H9 (cell line): ENCODE data around the gene PLPPR4. TPM values are rescaled to one million over a fixed set of nuclear protein-coding genes. Genes with fewer than 3 reads are reported as not detected.

Experiments used
- DNase-seq: peaks from one replicate; pipeline ENCODE4 v3.0.0-alpha.2; 2017
- H2AFZ ChIP-seq: one replicate; pipeline ENCODE4 v1.6.1; 2013; ENCODE audit warnings: mild to moderate bottlenecking, low read length, control low read depth, moderate library complexity
- H2AK5ac ChIP-seq: 2 replicates; pipeline ENCODE4 v1.6.1; 2013; ENCODE audit warnings: low read length, control low read depth, mixed read lengths; ENCODE audit not compliant: insufficient read length
- H2BK120ac ChIP-seq: one replicate; pipeline ENCODE4 v1.6.1; 2013; ENCODE audit warnings: low read depth, mild to moderate bottlenecking, low read length, control low read depth, inconsistent platforms; ENCODE audit not compliant: poor library complexity, severe bottlenecking
- H2BK12ac ChIP-seq: 2 replicates; pipeline ENCODE4 v1.6.1; 2013; ENCODE audit warnings: low read length, control low read depth, mixed read lengths, low read depth; ENCODE audit not compliant: insufficient read length
- H2BK15ac ChIP-seq: 2 replicates; pipeline ENCODE4 v1.6.1; 2013; ENCODE audit warnings: low read depth, low read length, control low read depth
- H2BK20ac ChIP-seq: one replicate; pipeline ENCODE4 v1.6.1; 2013; ENCODE audit warnings: low read depth, mild to moderate bottlenecking, low read length, control low read depth, inconsistent platforms; ENCODE audit not compliant: poor library complexity, severe bottlenecking
- H2BK5ac ChIP-seq: 2 replicates; pipeline ENCODE4 v1.6.1; 2013; ENCODE audit warnings: low read length, control low read depth, mixed read lengths; ENCODE audit not compliant: insufficient read length
- H3K14ac ChIP-seq: 2 replicates; pipeline ENCODE4 v1.6.1; 2013; ENCODE audit warnings: low read length, control low read depth; ENCODE audit not compliant: insufficient read depth
- H3K18ac ChIP-seq: 2 replicates; pipeline ENCODE4 v1.6.1; 2013; ENCODE audit warnings: low read depth, mild to moderate bottlenecking, mixed read lengths, low read length, control low read depth; ENCODE audit not compliant: insufficient read length
- H3K23ac ChIP-seq: 2 replicates; pipeline ENCODE4 v1.6.1; 2013; ENCODE audit warnings: low read length, control low read depth, mixed read lengths, low read depth; ENCODE audit not compliant: insufficient read length
- H3K23me2 ChIP-seq: 2 replicates; pipeline ENCODE4 v1.6.1; 2013; ENCODE audit warnings: low read depth, mild to moderate bottlenecking, mixed read lengths, low read length, control low read depth; ENCODE audit not compliant: insufficient read length, poor library complexity, severe bottlenecking
- H3K27ac ChIP-seq: 2 replicates; pipeline ENCODE4 v1.5.1; 2013; ENCODE audit warnings: low read length, control low read depth, mixed read lengths, low read depth; ENCODE audit not compliant: insufficient read length
- H3K27me3 ChIP-seq: 2 replicates; pipeline ENCODE4 v1.6.1; 2013; ENCODE audit warnings: low read length, control low read depth, inconsistent platforms; ENCODE audit not compliant: insufficient read depth
- H3K4ac ChIP-seq: 2 replicates; pipeline ENCODE4 v1.6.1; 2013; ENCODE audit warnings: low read depth, mild to moderate bottlenecking, control low read depth, inconsistent platforms, low read length, moderate library complexity
- H3K4me1 ChIP-seq: 2 replicates; pipeline ENCODE4 v1.6.1; 2013; ENCODE audit warnings: low read length, control low read depth, inconsistent platforms; ENCODE audit not compliant: insufficient read depth
- H3K4me2 ChIP-seq: 2 replicates; pipeline ENCODE4 v1.6.1; 2013; ENCODE audit warnings: low read length, control low read depth, mixed read lengths; ENCODE audit not compliant: insufficient read length, insufficient read depth
- H3K56ac ChIP-seq: 2 replicates; pipeline ENCODE4 v1.6.1; 2013; ENCODE audit warnings: low read depth, mild to moderate bottlenecking, mixed read lengths, low read length, control low read depth; ENCODE audit not compliant: insufficient read length
- H3K79me1 ChIP-seq: 2 replicates; pipeline ENCODE4 v1.6.1; 2013; ENCODE audit warnings: low read depth, mild to moderate bottlenecking, moderate library complexity, low read length, control low read depth, inconsistent platforms; ENCODE audit not compliant: insufficient read depth, poor library complexity, severe bottlenecking
- H3K79me2 ChIP-seq: 2 replicates; pipeline ENCODE4 v1.6.1; 2013; ENCODE audit warnings: low read length, control low read depth, inconsistent platforms; ENCODE audit not compliant: insufficient read depth
- H3K9ac ChIP-seq: 2 replicates; pipeline ENCODE4 v1.6.1; 2013; ENCODE audit warnings: low read length, control low read depth, mixed read lengths; ENCODE audit not compliant: insufficient read length; ENCODE audit errors: extremely low read depth
- H3K9me3 ChIP-seq: one replicate; pipeline ENCODE4 v1.6.1; 2013; ENCODE audit warnings: low read depth, low read length, inconsistent platforms; ENCODE audit not compliant: control insufficient read depth
- H3T11ph ChIP-seq: one replicate; pipeline ENCODE4 v1.6.1; 2013; ENCODE audit warnings: mild to moderate bottlenecking, low read length, control low read depth, inconsistent platforms
- H4K20me1 ChIP-seq: one replicate; pipeline ENCODE4 v1.6.1; 2013; ENCODE audit not compliant: control insufficient read depth, insufficient read length, insufficient read depth
- H4K5ac ChIP-seq: 2 replicates; pipeline ENCODE4 v1.6.1; 2013; ENCODE audit warnings: low read depth, mild to moderate bottlenecking, mixed read lengths, low read length, control low read depth; ENCODE audit not compliant: insufficient read length
- H4K8ac ChIP-seq: replicated peaks from 2 replicates; pipeline ENCODE4 v1.6.1; 2013; ENCODE audit warnings: low read length, control low read depth, mixed read lengths, low read depth; ENCODE audit not compliant: insufficient read length
- H4K91ac ChIP-seq: 2 replicates; pipeline ENCODE4 v1.6.1; 2013; ENCODE audit warnings: low read depth, mild to moderate bottlenecking, moderate library complexity, mixed read lengths, low read length, control low read depth; ENCODE audit not compliant: insufficient read length
- H3K27ac Mint-ChIP-seq, 3 experiments: 2 replicates in 2 of 3; 3 replicates in 1 of 3; pipeline ENCODE4 v1.8.0; 2020 to 2021; ENCODE audit warnings: mixed read lengths in 3 of 3, mild to moderate bottlenecking in 1 of 3, moderate library complexity in 1 of 3
- H3K27me3 Mint-ChIP-seq: 2 replicates; pipeline ENCODE4 v1.8.0; 2021; ENCODE audit warnings: low read depth, mild to moderate bottlenecking, moderate library complexity, mixed read lengths
- H3K36me3 Mint-ChIP-seq, 3 experiments: 2 replicates in 2 of 3; 3 replicates in 1 of 3; pipeline ENCODE4 v1.8.0; 2020 to 2021; ENCODE audit warnings: low read depth in 3 of 3, mixed read lengths in 3 of 3; ENCODE audit not compliant: insufficient read depth in 1 of 3
- H3K4me1 Mint-ChIP-seq, 2 experiments: 2 replicates each; pipeline ENCODE4 v1.8.0; 2020; ENCODE audit warnings: mixed read lengths in 2 of 2
- H3K4me3 Mint-ChIP-seq, 2 experiments: 2 replicates in 1 of 2; 3 replicates in 1 of 2; pipeline ENCODE4 v1.8.0; 2020 to 2021; ENCODE audit warnings: mild to moderate bottlenecking in 2 of 2, mixed read lengths in 2 of 2, moderate library complexity in 1 of 2
- H3K9me3 Mint-ChIP-seq, 2 experiments: 2 replicates in 1 of 2; 3 replicates in 1 of 2; pipeline ENCODE4 v1.8.0; 2020; ENCODE audit warnings: mild to moderate bottlenecking in 2 of 2, mixed read lengths in 2 of 2, moderate library complexity in 1 of 2
- CTCF ChIP-seq: fragments of 200-600 bp; sonication (generic); conservative IDR thresholded peaks from 3 replicates; pipeline ENCODE4 v1.8.0; 2021; ENCODE audit warnings: antibody characterized with exemption, mild to moderate bottlenecking
- WGBS: extraction: QIAGEN DNeasy Blood & Tissue Kit; methylation state at CpG from one replicate; pipeline ENCODE4 v1.1.7; 2013; ENCODE audit warnings: missing lambda C conversion rate, low lambda C conversion rate, mixed read lengths; ENCODE audit not compliant: insufficient read length; ENCODE audit errors: extremely low coverage; 5-methylcytosine and 5-hydroxymethylcytosine counted together
- total RNA-seq: library from RNA; stranded (reverse); gene quantifications from 2 replicates; pipeline ENCODE4 v1.2.1, GENCODE V29; 2021

Gene PLPPR4
- total RNA-seq, 1 experiment from 2014 or later: 0.31 TPM

DNA sequence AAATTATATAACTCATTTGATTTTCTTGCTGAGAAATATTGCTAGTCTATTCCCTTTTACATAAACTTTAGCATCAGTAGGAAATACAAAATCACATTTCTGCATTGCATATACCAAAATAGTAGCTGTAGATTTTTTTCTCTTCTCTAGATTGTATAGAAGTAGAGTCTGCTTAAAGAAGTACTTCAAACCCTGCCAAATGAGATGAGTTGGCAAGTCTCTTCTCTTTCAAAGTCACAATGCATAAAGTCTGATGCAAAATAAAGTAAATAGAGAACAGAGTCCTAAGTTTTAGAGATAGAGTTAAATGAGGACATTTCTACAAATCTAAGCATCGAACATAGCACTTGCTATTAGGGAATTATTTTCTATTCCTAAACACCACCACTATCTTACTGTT, 6.4 kb downstream of the PLPPR4 start:
- Histone ChIP-seq H2BK5ac (no peak overlapping the region), H2BK20ac (no peak overlapping the region), H3K4me2 (no peak overlapping the region), H4K20me1 (no peaks in the 10 kb centered on the region), H3K79me2 (no peaks in the 10 kb centered on the region), H3K9ac (no peak overlapping the region), H2BK15ac (no peak overlapping the region), H3K4ac (no peak overlapping the region), H2BK12ac (no peak overlapping the region), H3K4me1 (no peaks in the 10 kb centered on the region), H2BK120ac (no peak overlapping the region), H3K56ac (no peak overlapping the region), H3T11ph (no peak overlapping the region), H3K18ac (no peak overlapping the region), H4K91ac (no peak overlapping the region), H3K23me2 (no peaks in the 10 kb centered on the region), H4K5ac (no peak overlapping the region), H3K27ac (no peak overlapping the region), H2AFZ (no peak overlapping the region), H4K8ac (no peak overlapping the region), H3K9me3 (no peaks in the 10 kb centered on the region), H2AK5ac (no peak overlapping the region), H3K79me1 (no peaks in the 10 kb centered on the region), H3K23ac (no peak overlapping the region), H3K27me3 (no peaks in the 10 kb centered on the region), H3K14ac (no peak overlapping the region)
- Mint-ChIP-seq H3K4me3 (no peak overlapping the region), H3K4me1 (no peaks in the 10 kb centered on the region), H3K36me3 (no peaks in the 10 kb centered on the region), H3K27me3 (no peaks in the 10 kb centered on the region; the same call in 1 of the 2 replicates), H3K27ac (no peak overlapping the region), H3K9me3 (no peaks in the 10 kb centered on the region)
- WGBS: no CpG with 5 or more reads among the region's 1 CpG
- TF ChIP-seq CTCF: no peak
- no peak for DNase-seq
